ENCODE results near the gene TMEM91. TPM values are rescaled to one million over a fixed set of nuclear protein-coding genes. Genes with fewer than 3 reads are reported as not detected.
A peak's percentile ranks its signal among the peaks of the same experiment; 100 is the strongest.

The TMEM91 gene
- total and polyA plus RNA-seq, 2 of the 13 experiments (the other 11 are each of a cell fraction or from before 2014, with no cell fraction given) = 6.3 to 10.3 TPM

DNA sequence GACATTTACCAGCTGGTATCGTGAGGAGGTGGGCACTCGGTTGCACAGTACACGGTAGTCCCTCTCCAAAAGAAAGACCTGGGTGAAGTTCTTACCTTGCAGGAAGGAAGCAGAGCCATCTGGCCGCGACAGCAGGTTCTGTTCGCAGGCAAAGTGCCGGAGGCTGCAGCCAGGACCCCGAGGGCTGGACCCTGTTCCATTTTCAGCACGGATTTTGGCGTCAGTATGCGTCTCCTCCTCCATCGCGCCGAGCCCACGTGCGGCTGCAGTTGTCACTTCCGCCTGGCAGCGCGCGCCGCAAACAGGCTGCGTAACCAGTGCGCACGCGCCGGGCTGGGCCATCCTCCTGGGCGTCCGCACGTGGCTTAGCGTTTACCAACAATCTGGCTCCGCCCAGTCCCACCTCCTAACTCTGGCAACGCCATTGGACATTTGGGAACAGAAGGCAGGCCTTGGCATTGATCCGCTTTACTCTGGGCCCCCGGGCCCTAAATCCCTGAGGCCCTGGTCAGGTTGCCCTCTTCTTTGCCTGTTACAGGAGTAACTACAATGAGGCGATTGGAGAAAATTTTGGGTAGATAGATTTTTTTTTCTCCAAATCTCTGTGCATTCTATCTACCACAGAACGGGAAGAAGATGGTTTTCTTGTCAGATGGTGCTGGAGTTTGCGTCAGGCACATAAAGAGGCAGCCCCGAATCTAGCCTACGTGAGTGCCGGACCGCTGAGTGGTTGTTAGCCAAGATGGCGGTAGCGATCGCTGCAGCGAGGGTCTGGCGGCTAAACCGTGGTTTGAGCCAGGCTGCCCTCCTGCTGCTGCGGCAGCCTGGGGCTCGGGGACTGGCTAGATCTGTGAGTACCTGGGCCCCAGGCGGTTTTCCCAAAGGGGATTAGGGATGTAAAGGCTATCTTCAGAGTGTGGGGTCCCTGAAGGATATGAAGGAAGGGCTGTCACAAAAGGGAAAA, 21.0 kb downstream of the TMEM91 start, which contains the start of the genes BCKDHA and EXOSC5 (continued):
- TF ChIP-seq ZNF333 (CRISPR knock-in tag; IDR thresholded peaks at IDR 0.05; ENCODE audit: borderline replicate concordance) (no peak), ZNF552 (CRISPR knock-in tag; IDR thresholded peaks at IDR 0.05; ENCODE audit: borderline replicate concordance) (0 out of 2 replicates have a peak, but pooled peaks have one; percentile 74), GATAD2A (CRISPR knock-in tag; IDR thresholded peaks at IDR 0.05) (no peak), PAF1 (CRISPR knock-in tag; IDR thresholded peaks at IDR 0.05) (no peak), ZNF879 (CRISPR knock-in tag; IDR thresholded peaks at IDR 0.05) (no peak), NR2C2 (CRISPR knock-in tag; IDR thresholded peaks at IDR 0.05; ENCODE audit: borderline replicate concordance) (no peak), XRCC5 (optimal IDR thresholded peaks at IDR 0.05; ENCODE audit: low read length) (peak; percentile 65), NFE2 (CRISPR knock-in tag; IDR thresholded peaks at IDR 0.05) (no peak), ZNF431 (CRISPR knock-in tag; IDR thresholded peaks at IDR 0.05; ENCODE audit: borderline replicate concordance, low read depth) (no peak), POLR2AphosphoS5 (IDR thresholded peaks at IDR 0.05; ENCODE audit: low read depth, low read length) (peak; percentile 63), ZNF468 (CRISPR knock-in tag; IDR thresholded peaks at IDR 0.05) (no peak), HDAC6 (IDR thresholded peaks at IDR 0.05; ENCODE audit: low read depth, low read length) (peak; percentile 97; the same call in 1 of the 2 replicates), HOXA5 (CRISPR knock-in tag; IDR thresholded peaks at IDR 0.05) (peak; percentile 52; the same call in 1 of the 2 replicates)
- TF ChIP-seq, protein P1, sequence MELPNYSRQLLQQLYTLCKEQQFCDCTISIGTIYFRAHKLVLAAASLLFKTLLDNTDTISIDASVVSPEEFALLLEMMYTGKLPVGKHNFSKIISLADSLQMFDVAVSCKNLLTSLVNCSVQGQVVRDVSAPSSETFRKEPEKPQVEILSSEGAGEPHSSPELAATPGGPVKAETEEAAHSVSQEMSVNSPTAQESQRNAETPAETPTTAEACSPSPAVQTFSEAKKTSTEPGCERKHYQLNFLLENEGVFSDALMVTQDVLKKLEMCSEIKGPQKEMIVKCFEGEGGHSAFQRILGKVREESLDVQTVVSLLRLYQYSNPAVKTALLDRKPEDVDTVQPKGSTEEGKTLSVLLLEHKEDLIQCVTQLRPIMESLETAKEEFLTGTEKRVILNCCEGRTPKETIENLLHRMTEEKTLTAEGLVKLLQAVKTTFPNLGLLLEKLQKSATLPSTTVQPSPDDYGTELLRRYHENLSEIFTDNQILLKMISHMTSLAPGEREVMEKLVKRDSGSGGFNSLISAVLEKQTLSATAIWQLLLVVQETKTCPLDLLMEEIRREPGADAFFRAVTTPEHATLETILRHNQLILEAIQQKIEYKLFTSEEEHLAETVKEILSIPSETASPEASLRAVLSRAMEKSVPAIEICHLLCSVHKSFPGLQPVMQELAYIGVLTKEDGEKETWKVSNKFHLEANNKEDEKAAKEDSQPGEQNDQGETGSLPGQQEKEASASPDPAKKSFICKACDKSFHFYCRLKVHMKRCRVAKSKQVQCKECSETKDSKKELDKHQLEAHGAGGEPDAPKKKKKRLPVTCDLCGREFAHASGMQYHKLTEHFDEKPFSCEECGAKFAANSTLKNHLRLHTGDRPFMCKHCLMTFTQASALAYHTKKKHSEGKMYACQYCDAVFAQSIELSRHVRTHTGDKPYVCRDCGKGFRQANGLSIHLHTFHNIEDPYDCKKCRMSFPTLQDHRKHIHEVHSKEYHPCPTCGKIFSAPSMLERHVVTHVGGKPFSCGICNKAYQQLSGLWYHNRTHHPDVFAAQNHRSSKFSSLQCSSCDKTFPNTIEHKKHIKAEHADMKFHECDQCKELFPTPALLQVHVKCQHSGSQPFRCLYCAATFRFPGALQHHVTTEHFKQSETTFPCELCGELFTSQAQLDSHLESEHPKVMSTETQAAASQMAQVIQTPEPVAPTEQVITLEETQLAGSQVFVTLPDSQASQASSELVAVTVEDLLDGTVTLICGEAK (IDR thresholded peaks at IDR 0.05) = no peak
- TF ChIP-seq, protein P1 (CRISPR knock-in tag; IDR thresholded peaks at IDR 0.05) = peak; percentile 26; the same call in 1 of the 2 replicates
- TF ChIP-seq, protein P2, sequence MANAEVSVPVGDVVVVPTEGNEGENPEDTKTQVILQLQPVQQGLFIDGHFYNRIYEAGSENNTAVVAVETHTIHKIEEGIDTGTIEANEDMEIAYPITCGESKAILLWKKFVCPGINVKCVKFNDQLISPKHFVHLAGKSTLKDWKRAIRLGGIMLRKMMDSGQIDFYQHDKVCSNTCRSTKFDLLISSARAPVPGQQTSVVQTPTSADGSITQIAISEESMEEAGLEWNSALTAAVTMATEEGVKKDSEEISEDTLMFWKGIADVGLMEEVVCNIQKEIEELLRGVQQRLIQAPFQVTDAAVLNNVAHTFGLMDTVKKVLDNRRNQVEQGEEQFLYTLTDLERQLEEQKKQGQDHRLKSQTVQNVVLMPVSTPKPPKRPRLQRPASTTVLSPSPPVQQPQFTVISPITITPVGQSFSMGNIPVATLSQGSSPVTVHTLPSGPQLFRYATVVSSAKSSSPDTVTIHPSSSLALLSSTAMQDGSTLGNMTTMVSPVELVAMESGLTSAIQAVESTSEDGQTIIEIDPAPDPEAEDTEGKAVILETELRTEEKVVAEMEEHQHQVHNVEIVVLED (CRISPR knock-in tag; IDR thresholded peaks at IDR 0.05; ENCODE audit: borderline replicate concordance) = peak; percentile 92
- TF ChIP-seq, protein P3, sequence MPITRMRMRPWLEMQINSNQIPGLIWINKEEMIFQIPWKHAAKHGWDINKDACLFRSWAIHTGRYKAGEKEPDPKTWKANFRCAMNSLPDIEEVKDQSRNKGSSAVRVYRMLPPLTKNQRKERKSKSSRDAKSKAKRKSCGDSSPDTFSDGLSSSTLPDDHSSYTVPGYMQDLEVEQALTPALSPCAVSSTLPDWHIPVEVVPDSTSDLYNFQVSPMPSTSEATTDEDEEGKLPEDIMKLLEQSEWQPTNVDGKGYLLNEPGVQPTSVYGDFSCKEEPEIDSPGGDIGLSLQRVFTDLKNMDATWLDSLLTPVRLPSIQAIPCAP (CRISPR knock-in tag; IDR thresholded peaks at IDR 0.05; ENCODE audit: low read depth) = no peak

Data from HepG2 (cell line).